ENCODE data around the gene KIF26B.
A peak's percentile ranks its signal among the peaks of the same experiment; 100 is the strongest.

Gene KIF26B

DNA sequence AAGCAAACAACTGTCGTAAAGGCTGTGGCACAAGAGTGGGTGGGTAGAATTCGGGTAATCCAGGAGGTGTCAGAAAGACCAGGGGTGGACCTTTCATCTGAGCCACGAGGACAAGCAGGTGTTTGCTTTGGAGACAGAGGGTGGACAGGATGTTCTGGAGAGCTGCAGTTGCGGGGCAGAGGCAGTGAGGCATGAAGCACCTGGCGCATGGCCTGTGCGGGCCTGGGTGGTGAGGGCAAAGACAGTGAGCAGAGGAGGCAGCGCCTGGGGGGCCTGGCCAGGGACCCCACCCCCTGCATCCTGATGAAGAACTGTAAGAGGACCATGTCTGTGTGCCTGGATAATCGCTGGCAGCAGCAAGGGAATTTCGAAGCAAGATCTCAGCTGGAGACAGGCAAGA is 24.9 kb downstream of the KIF26B start:
- peaks cover 38% of the 10 kb centered on the region for H3K4me1 ChIP-seq
- no peak overlapping the region for H3K4me3 ChIP-seq (ENCODE audit: low read depth, low read length)
- TF ChIP-seq, protein P1, sequence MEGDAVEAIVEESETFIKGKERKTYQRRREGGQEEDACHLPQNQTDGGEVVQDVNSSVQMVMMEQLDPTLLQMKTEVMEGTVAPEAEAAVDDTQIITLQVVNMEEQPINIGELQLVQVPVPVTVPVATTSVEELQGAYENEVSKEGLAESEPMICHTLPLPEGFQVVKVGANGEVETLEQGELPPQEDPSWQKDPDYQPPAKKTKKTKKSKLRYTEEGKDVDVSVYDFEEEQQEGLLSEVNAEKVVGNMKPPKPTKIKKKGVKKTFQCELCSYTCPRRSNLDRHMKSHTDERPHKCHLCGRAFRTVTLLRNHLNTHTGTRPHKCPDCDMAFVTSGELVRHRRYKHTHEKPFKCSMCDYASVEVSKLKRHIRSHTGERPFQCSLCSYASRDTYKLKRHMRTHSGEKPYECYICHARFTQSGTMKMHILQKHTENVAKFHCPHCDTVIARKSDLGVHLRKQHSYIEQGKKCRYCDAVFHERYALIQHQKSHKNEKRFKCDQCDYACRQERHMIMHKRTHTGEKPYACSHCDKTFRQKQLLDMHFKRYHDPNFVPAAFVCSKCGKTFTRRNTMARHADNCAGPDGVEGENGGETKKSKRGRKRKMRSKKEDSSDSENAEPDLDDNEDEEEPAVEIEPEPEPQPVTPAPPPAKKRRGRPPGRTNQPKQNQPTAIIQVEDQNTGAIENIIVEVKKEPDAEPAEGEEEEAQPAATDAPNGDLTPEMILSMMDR (IDR thresholded peaks at IDR 0.05; ENCODE audit: low read depth, low read length): no peak
- peak; percentile 75 for DNase-seq
- H3K27me3 ChIP-seq: no peaks in the 10 kb centered on the region
- H3K9me3 ChIP-seq: no peaks in the 10 kb centered on the region
- H3K36me3 ChIP-seq: peaks cover 2% of the 10 kb centered on the region

DNA sequence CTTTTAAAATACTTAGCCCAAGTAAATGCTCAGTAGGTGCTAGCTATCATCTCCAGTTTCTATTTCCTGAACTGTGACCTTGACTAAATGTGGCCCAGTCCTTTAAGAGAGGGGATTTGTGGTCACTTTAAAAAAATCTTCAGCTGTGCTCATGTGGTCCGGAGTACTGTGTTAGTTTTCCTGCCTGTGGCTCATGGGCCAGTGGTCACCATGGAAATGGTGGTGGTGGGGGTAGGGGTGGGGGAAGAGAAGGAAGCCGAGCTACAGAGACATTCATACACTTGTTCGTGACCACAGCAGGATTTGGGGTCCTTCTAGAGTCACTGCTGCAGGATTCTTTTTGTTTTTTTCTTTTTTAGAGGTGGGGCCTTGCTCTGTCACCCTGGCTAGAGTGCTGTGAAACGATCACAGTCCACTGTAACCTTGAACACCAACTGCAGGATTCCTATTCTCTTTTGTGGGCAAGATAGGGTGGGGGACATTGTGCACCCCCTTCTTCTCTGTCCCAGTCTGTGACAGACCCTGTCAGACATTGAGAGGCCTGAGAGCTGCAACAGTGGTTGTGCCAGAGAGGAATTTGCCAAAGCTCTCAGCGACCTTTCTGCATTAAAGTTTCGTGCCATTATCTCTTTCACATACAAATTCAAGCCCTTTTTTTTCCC is 25.8 kb downstream of the KIF26B start:
- Histone ChIP-seq H3K4me1 (peaks cover 38% of the 10 kb centered on the region), H3K36me3 (peaks cover 2% of the 10 kb centered on the region), H3K9me3 (no peaks in the 10 kb centered on the region), H3K27me3 (no peaks in the 10 kb centered on the region), H3K4me3 (ENCODE audit: low read depth, low read length) (no peak overlapping the region)
- TF ChIP-seq, protein P1 (IDR thresholded peaks at IDR 0.05; ENCODE audit: low read depth, low read length): no peak
- DNase-seq: no peak

DNA sequence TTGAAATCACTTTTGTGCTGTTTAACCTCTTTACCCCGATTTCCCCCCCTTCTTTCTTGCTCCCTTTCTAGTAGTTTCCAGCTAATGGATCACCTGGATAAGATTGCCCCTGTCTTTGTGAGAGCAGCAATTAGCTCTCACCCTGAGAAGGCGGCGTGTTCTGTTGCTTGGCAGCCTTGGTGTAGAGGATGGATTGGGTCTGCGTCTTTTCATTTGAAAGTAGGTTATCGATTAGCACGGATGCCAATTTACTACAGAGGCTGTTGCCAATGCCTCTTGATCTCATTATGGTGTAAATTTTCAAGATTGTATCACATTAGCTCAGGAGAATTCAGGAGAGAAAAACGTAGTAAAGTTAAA is 26.4 kb downstream of the KIF26B start:
- Histone ChIP-seq H3K4me1 (peaks cover 38% of the 10 kb centered on the region), H3K4me3 (ENCODE audit: low read depth, low read length) (no peak overlapping the region), H3K27me3 (no peaks in the 10 kb centered on the region), H3K9me3 (no peaks in the 10 kb centered on the region), H3K36me3 (peaks cover 2% of the 10 kb centered on the region)
- no peak for DNase-seq
- TF ChIP-seq, protein P1 (IDR thresholded peaks at IDR 0.05; ENCODE audit: low read depth, low read length): no peak

DNA sequence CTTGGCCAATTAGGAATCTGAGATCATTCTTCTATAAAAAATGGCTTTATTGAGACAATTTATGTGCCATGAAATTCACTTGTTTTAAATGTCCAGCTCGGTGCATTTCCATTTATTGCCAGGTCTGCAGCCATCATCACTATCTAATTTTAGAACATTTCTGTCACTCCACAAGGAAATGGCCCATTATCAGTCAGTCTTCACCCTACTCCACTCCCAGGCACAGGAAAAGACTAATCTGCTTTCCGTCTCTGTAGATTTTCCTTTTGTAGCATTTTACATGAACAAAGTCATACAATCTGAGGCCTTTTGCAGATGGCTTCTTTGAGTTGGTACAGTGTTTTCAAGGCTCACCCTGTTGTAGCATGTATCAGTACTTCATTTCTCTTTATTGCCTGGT is 27.2 kb downstream of the KIF26B start:
- Histone ChIP-seq H3K4me1 (peaks cover 32% of the 10 kb centered on the region), H3K9me3 (no peaks in the 10 kb centered on the region), H3K27me3 (no peaks in the 10 kb centered on the region), H3K36me3 (peaks cover 2% of the 10 kb centered on the region), H3K4me3 (ENCODE audit: low read depth, low read length) (no peak overlapping the region)
- no peak for DNase-seq
- TF ChIP-seq, protein P1 (IDR thresholded peaks at IDR 0.05; ENCODE audit: low read depth, low read length): no peak

DNA sequence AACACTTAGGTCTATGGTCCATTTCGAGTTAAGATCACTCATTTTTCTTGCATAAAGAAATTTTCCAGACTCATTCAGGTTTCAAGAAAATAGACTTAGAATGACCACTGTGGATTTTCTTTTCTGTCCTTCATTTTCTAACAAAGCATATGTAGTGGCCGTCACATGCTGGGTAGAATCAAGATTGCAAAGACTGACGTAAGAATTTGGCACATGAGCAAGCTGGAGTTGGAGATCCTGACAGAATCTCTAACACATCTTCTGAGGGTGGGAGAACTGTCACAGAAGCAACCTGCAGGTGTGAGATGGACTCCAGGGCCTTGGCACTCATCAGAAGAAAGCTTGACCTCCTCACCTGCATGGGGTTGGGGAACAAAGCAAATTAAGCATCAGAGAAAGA is 28.6 kb downstream of the KIF26B start:
- peaks cover 2% of the 10 kb centered on the region for H3K36me3 ChIP-seq
- TF ChIP-seq, protein P1 (IDR thresholded peaks at IDR 0.05; ENCODE audit: low read depth, low read length): no peak
- no peaks in the 10 kb centered on the region for H3K27me3 ChIP-seq
- no peak for DNase-seq
- H3K4me1 ChIP-seq: peaks cover 18% of the 10 kb centered on the region
- H3K9me3 ChIP-seq: no peaks in the 10 kb centered on the region
- H3K4me3 ChIP-seq (ENCODE audit: low read depth, low read length): no peak overlapping the region

DNA sequence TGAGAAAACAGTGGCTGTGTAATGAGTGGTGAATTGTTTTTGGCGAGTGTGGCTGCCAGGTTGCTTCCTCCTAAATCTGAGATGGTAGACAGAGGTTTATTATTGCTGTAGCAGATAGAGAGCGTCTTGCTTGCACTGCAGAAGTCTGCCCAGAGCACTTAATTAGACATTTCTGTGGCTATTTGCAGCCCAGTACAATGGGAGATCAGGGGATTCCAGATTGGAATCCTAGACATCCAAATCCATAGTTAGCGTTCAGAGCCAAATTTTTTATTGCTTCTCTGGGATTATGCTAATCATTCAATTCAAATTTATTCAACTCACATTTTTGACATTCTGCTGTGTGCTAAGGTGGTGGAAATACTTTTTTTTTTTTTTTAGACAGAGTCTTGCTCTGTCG is 30.0 kb downstream of the KIF26B start:
- H3K4me3 ChIP-seq (ENCODE audit: low read depth, low read length): no peak overlapping the region
- no peaks in the 10 kb centered on the region for H3K9me3 ChIP-seq
- no peak for DNase-seq
- peaks cover 7% of the 10 kb centered on the region for H3K4me1 ChIP-seq
- TF ChIP-seq, protein P1 (IDR thresholded peaks at IDR 0.05; ENCODE audit: low read depth, low read length): no peak
- peaks cover 2% of the 10 kb centered on the region; the same call in 1 of the 2 replicates for H3K36me3 ChIP-seq
- no peaks in the 10 kb centered on the region for H3K27me3 ChIP-seq
